Neural crest cell (in vitro differentiated cells): ENCODE data around the gene GRIN1. TPM values are rescaled to one million over a fixed set of nuclear protein-coding genes. Genes with fewer than 3 reads are reported as not detected.
A peak's percentile ranks its signal among the peaks of the same experiment; 100 is the strongest.

Experiments used
- DNase-seq: peaks from one replicate; pipeline ENCODE4 v3.0.0; 2021; ENCODE audit warnings: low read depth, mixed read lengths, low spot score
- H3K27ac Mint-ChIP-seq: one replicate; pipeline ENCODE4 v1.8.0; 2021; ENCODE audit warnings: mild to moderate bottlenecking, mixed read lengths; ENCODE audit not compliant: unreplicated experiment
- H3K27me3 Mint-ChIP-seq: 2 replicates; pipeline ENCODE4 v1.8.0; 2021; ENCODE audit warnings: low read depth, mild to moderate bottlenecking, mixed read lengths
- H3K36me3 Mint-ChIP-seq: 2 replicates; pipeline ENCODE4 v1.8.0; 2021; ENCODE audit warnings: low read depth, mild to moderate bottlenecking, mixed read lengths
- H3K4me1 Mint-ChIP-seq: 2 replicates; pipeline ENCODE4 v1.8.0; 2021; ENCODE audit warnings: mixed read lengths
- H3K4me3 Mint-ChIP-seq: one replicate; pipeline ENCODE4 v1.8.0; 2021; ENCODE audit warnings: mild to moderate bottlenecking, mixed read lengths
- H3K9me3 Mint-ChIP-seq: 2 replicates; pipeline ENCODE4 v1.8.0; 2021; ENCODE audit warnings: mixed read lengths
- total RNA-seq: library from RNA; stranded (reverse); gene quantifications from 2 replicates; pipeline ENCODE4 v1.2.1, GENCODE V29; 2021
- TF ChIP-seq, protein P1 (sequence below): fragments of 200-600 bp; sonication (generic); conservative IDR thresholded peaks from 2 replicates; pipeline ENCODE4 v1.5.0; 2021; ENCODE audit warnings: antibody characterized with exemption, mild to moderate bottlenecking

The GRIN1 gene
- total RNA-seq, 1 donor from 2014 or later: 0.44 TPM

DNA sequence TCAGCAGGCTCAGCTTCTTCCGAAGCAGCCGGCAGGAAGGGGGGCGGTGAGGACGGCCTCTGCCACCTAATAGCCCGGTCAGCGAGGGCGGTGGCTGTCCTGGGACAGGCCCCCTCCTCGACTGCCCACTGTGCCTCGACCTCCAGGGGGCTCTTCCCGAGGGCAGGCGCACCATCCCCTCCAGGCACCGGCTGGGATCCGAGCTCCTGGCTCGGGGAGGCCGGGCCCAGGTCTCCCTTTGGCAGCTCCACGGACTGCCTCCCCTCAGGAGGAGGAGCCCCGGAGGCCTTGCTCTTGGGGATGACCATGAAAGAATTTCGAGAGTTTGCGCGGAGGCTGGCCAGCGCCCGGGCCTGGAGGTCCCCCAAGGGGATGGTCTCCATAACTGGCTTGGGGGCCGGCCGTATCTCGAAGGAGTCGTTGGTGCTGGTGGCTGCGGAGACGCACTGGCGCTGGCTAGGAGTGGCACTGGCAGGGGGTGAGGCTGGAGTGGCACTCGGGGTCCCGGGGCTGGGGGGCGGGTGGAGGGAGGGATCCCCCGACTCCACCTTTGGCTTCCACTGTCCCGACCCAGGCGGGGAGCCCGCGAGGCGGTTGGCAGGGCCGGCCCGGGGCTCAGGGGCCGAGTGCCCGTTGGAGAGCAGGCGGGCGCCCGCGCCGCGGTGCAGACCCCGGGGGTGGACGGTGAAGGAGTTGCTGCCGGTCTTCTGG, 60.6 kb downstream of the GRIN1 start:
- no peak for DNase-seq

DNA sequence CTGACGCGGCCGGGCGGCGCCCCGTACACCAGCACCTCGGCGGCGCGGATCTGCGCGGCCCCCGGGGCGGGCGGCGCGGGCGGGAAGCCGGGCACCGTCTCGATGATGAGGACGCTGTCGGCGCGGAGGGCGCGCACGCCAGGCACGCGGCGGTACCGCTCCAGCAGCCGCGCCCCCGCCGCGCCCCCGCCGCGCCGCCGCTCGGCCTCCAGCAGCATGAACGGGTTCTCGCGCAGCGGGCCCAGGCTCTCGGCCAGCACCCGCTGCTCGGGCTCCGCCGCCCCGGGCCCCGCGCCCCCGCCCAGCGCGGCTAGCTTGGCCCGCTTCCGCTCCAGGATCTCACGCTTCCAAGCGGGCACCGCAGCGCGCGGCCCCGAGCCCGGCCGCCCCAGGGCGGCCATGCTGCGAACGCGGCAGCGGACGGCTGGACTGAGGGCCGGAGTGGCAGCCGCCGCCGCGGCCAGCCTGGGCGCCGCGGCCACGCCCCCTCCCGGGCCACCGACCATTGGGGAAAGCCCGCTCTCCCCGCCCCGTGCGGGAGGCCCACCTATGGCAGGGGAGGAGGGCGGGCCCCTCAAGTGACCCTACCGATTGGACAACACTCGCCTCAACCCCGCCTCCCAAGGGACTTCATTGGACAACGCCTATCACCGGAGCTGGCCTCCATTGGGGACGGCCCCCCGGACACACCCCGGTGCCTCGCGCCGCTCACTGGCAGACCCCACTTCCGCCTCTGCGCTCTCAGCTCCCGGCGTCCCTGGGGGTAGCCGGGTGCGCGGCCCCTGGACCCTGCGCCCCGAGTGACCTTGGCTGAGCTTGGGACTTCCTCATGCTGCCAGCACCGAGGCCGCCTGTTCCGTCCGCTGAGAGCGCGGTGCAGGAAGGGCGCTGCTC, 61.6 kb downstream of the GRIN1 start, which contains the start of gene TPRN:
TSS of gene TPRN (minus strand) at position 431 of the 894 bp plus-strand sequence. CDS start at position 401, 30 bp downstream.
- Mint-ChIP-seq H3K9me3 (no peaks in the 10 kb centered on the region), H3K27ac (peak within 1 kb of the TSS; percentile 81), H3K4me1 (peaks cover 21% of the 10 kb centered on the region), H3K4me3 (peak within 1 kb of the TSS; percentile 91), H3K36me3 (no peaks in the 10 kb centered on the region), H3K27me3 (no peaks in the 10 kb centered on the region)
- TF ChIP-seq, protein P1, sequence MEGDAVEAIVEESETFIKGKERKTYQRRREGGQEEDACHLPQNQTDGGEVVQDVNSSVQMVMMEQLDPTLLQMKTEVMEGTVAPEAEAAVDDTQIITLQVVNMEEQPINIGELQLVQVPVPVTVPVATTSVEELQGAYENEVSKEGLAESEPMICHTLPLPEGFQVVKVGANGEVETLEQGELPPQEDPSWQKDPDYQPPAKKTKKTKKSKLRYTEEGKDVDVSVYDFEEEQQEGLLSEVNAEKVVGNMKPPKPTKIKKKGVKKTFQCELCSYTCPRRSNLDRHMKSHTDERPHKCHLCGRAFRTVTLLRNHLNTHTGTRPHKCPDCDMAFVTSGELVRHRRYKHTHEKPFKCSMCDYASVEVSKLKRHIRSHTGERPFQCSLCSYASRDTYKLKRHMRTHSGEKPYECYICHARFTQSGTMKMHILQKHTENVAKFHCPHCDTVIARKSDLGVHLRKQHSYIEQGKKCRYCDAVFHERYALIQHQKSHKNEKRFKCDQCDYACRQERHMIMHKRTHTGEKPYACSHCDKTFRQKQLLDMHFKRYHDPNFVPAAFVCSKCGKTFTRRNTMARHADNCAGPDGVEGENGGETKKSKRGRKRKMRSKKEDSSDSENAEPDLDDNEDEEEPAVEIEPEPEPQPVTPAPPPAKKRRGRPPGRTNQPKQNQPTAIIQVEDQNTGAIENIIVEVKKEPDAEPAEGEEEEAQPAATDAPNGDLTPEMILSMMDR: no peak
- DNase-seq: peak; percentile 98

More for the DNA sequence above, 60.6 kb downstream of the GRIN1 start:
- TF ChIP-seq, protein P1: no peak
- H3K4me1 Mint-ChIP-seq: peaks cover 18% of the 10 kb centered on the region
- no peaks in the 10 kb centered on the region for H3K36me3 Mint-ChIP-seq
- no peak overlapping the region for H3K27ac Mint-ChIP-seq
- H3K27me3 Mint-ChIP-seq: no peaks in the 10 kb centered on the region
- no peaks in the 10 kb centered on the region for H3K9me3 Mint-ChIP-seq
- H3K4me3 Mint-ChIP-seq: peak overlapping the region; percentile 91

DNA sequence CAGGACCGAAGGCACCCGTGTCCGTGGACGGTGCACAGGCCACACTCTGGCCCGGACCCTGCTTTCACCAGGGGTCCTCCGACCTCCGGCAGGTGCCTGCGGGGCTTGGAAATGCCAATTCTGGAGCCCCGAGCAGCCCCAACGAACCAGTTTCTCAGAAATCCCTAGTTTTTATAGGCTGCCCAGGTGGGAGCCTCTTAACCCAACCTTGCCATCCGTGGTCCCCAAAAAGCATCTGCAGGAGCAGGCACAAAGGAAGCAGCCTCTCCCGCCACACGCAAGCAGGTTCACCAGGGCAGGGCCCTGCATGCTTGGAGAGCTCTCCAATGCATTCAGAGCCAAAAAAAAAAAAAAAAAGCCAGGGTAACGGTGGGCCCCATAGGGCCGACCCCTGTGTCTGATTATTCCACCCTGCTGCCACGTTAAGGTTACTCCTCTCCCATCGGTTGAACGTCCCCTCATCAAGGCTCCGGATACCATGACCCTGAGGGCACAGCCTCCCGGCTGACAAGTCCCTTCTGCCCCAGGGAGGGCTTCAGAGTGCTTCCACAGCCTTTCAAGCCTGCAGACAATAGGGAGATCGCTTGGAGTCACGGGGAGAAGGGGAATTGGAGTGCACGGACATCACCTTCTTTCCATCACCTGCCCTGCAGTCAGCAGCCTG, 62.4 kb downstream of the GRIN1 start:
- H3K4me1 Mint-ChIP-seq: peaks cover 28% of the 10 kb centered on the region
- H3K9me3 Mint-ChIP-seq: no peaks in the 10 kb centered on the region
- H3K27ac Mint-ChIP-seq: peak overlapping the region; percentile 81
- TF ChIP-seq, protein P1: no peak
- no peak for DNase-seq
- peak overlapping the region; percentile 90 for H3K4me3 Mint-ChIP-seq
- H3K36me3 Mint-ChIP-seq: no peaks in the 10 kb centered on the region
- no peaks in the 10 kb centered on the region for H3K27me3 Mint-ChIP-seq

DNA sequence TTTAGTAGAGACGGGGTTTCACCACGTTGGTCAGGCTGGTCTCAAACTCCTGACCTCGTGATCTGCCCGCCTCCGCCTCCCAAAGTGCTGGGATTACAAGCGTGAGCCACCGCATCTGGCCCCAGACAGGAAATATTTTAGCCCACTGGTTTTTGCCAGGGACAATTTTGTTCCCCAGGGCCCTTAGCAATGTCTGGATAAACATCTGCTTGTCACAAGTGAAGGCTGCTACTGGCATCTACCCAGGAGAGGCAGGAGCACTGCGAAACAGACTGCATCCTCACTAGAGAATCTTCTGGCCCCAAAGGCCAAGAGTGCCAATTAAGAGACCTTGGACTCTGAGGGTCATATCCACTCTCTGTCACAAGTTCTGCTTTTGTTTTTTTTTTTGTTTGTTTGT, 64.0 kb downstream of the GRIN1 start:
- no peak for DNase-seq
- Mint-ChIP-seq H3K27me3 (no peaks in the 10 kb centered on the region), H3K36me3 (peaks cover 7% of the 10 kb centered on the region), H3K9me3 (no peaks in the 10 kb centered on the region), H3K27ac (no peak overlapping the region), H3K4me1 (peaks cover 42% of the 10 kb centered on the region), H3K4me3 (peak overlapping the region; percentile 66)
- TF ChIP-seq, protein P1: no peak

DNA sequence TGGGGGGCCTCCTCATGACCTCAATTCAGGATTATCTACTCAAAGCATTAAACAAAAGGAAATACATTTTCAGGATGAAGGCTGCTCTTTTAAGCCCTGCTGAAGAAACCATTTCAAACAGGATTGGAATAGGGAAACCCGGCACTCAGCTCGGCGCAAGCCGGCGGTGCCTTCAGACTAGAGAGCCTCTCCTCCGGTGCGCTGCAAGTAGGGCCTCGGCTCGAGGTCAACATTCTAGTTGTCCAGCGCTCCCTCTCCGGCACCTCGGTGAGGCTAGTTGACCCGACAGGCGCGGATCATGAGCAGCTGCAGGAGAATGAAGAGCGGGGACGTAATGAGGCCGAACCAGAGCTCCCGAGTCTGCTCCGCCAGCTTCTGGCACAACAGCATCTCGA, 65.8 kb downstream of the GRIN1 start:
- Mint-ChIP-seq H3K36me3 (peaks cover 7% of the 10 kb centered on the region), H3K27me3 (no peaks in the 10 kb centered on the region), H3K9me3 (no peaks in the 10 kb centered on the region), H3K4me3 (peak overlapping the region; percentile 94), H3K27ac (peak overlapping the region; percentile 94), H3K4me1 (peaks cover 42% of the 10 kb centered on the region)
- no peak for DNase-seq
- TF ChIP-seq, protein P1: no peak
